K562 (cell line): ENCODE data around the gene COPA. TPM values are rescaled to one million over a fixed set of nuclear protein-coding genes. Genes with fewer than 3 reads are reported as not detected.

Experiments
- BRF1 ChIP-seq: IDR thresholded peaks from 3 replicates; pipeline ENCODE4 v1.6.1; 2011; ENCODE audit warnings: borderline replicate concordance, mild to moderate bottlenecking; ENCODE audit not compliant: insufficient read length; ENCODE audit errors: extremely low read depth
- ELF1 ChIP-seq: fragments of 200-800 bp; sonication (Bioruptor generic); IDR thresholded peaks from 2 replicates; pipeline ENCODE4 v1.6.1; 2016; ENCODE audit warnings: missing genetic modification characterization, missing compliant biosample characterization
- ESRRB ChIP-seq: fragments of 250-450 bp; sonication (Bioruptor Pico); IDR thresholded peaks from 2 replicates; pipeline ENCODE4 v1.5.0; 2020; ENCODE audit warnings: mild to moderate bottlenecking, moderate library complexity, borderline replicate concordance
- KLF10 ChIP-seq: fragments of 250-450 bp; sonication (Bioruptor Pico); IDR thresholded peaks from 2 replicates; pipeline ENCODE4 v1.6.1; 2021; ENCODE audit warnings: matching md5 sums
- NCOA1 ChIP-seq: fragments of 450-650 bp; IDR thresholded peaks from 2 replicates; pipeline ENCODE4 v1.6.1; 2016; ENCODE audit warnings: low read depth
- NCOA6 ChIP-seq: fragments of 450-650 bp; IDR thresholded peaks from 2 replicates; pipeline ENCODE4 v1.6.1; 2017; ENCODE audit warnings: mild to moderate bottlenecking
- PTRF ChIP-seq: fragments of 450-650 bp; IDR thresholded peaks from 2 replicates; pipeline ENCODE4 v1.6.1; 2016; ENCODE audit warnings: mild to moderate bottlenecking, missing genetic modification characterization, missing compliant biosample characterization
- SMAD4 ChIP-seq: fragments of 250-450 bp; sonication (Bioruptor Pico); conservative IDR thresholded peaks from 2 replicates; pipeline ENCODE4 v1.8.0; 2021; ENCODE audit warnings: inconsistent platforms, mild to moderate bottlenecking, moderate library complexity
- SNRNP70 ChIP-seq: fragments of 200-400 bp; formaldehyde crosslinking; optimal IDR thresholded peaks from 2 replicates; pipeline ENCODE3; 2017; ENCODE audit warnings: low read depth, low read length
- SREBF2 ChIP-seq: sonication (generic); formaldehyde crosslinking; IDR thresholded peaks from 2 replicates; pipeline ENCODE4 v1.4.0; 2020; ENCODE audit warnings: mild to moderate bottlenecking, missing genetic modification reagents
- TAL1 ChIP-seq: fragments of 450-650 bp; IDR thresholded peaks from 2 replicates; pipeline ENCODE4 v1.6.1; 2016; ENCODE audit warnings: mild to moderate bottlenecking
- ZBTB43 ChIP-seq: sonication (generic); formaldehyde crosslinking; IDR thresholded peaks from 2 replicates; pipeline ENCODE4 v1.8.0; 2023; ENCODE audit warnings: mild to moderate bottlenecking, missing genetic modification reagents
- ZNF212 ChIP-seq: fragments of 450-650 bp; formaldehyde crosslinking; IDR thresholded peaks from 2 replicates; pipeline ENCODE4 v1.4.0; 2020; ENCODE audit warnings: mild to moderate bottlenecking
- ZNF354B ChIP-seq: fragments of 250-450 bp; sonication (Bioruptor Pico); IDR thresholded peaks from 2 replicates; pipeline ENCODE4 v1.4.0; 2020
- ZNF584 ChIP-seq: fragments of 200-800 bp; sonication (Bioruptor generic); IDR thresholded peaks from 2 replicates; pipeline ENCODE4 v1.6.1; 2016; ENCODE audit warnings: low read depth, mild to moderate bottlenecking, missing genetic modification characterization, missing compliant biosample characterization
- ZNF778 ChIP-seq: fragments of 450-650 bp; formaldehyde crosslinking; IDR thresholded peaks from 2 replicates; pipeline ENCODE4 v1.4.0; 2020; ENCODE audit warnings: mild to moderate bottlenecking, moderate library complexity
- ZNF785 ChIP-seq: fragments of 250-450 bp; sonication (Bioruptor Pico); IDR thresholded peaks from 2 replicates; pipeline ENCODE4 v1.4.0; 2020; ENCODE audit warnings: mild to moderate bottlenecking
- polyA plus RNA-seq, 8 experiments: library from polyadenylated mRNA; depleted of rRNA in 4 of 8; stranded (reverse) in 5 of 8; unstranded in 3 of 8; fragments of >200 nt; fragmentation: Nextera tagmentation in 2 of 8; fragmentation: Illumina TruSeq in 1 of 8; extraction: Ambion mirVana in 2 of 8; extraction: Trizol in 1 of 8; gene quantifications; 2 replicates each; pipeline versions ENCODE4 v1.2.1 to v1.2.3, GENCODE V29; 2011 to 2014; ENCODE audit warnings: inconsistent platforms in 1 of 8, missing spikeins in 1 of 8
- total RNA-seq, 7 experiments: library from RNA; depleted of rRNA in 6 of 7; stranded (reverse); fragments of >200 nt in 6 of 7; fragmentation: Illumina TruSeq in 2 of 7; extraction: Trizol in 2 of 7; gene quantifications; 2 replicates each; pipeline versions ENCODE4 v1.2.1 to v1.2.3, GENCODE V29; 2011 to 2021; ENCODE audit warnings: low replicate concordance in 1 of 7
- TF ChIP-seq, protein P1 (sequence below), 2 experiments: fragments of 150-350 bp in 1 of 2; IDR thresholded peaks; 2 replicates each; pipeline ENCODE4 v1.6.1; 2012 to 2016; ENCODE audit warnings: low read depth in 2 of 2, low read length in 2 of 2, mild to moderate bottlenecking in 1 of 2, moderate library complexity in 1 of 2
- TF ChIP-seq, protein P2 (sequence below): sonication (generic); formaldehyde crosslinking; IDR thresholded peaks from 2 replicates; pipeline ENCODE4 v1.8.1; 2023; ENCODE audit warnings: mild to moderate bottlenecking, missing genetic modification reagents
- TF ChIP-seq, protein P3 (sequence below): fragments of 450-650 bp; IDR thresholded peaks from 2 replicates; pipeline ENCODE4 v1.6.1; 2016; ENCODE audit warnings: antibody characterized with exemption

The COPA gene
- total and polyA plus RNA-seq, 9 of the 15 experiments (the other 6 are each of a cell fraction or from before 2014, with no cell fraction given) = 49.8 to 222 (median 110) TPM

- TF ChIP-seq SNRNP70 (no peak), ZNF785 (no peak), NCOA6 (no peak), ZBTB43 (CRISPR knock-in tag) (no peak), NCOA1 (peak; percentile 70), SMAD4 (CRISPR knock-in tag) (peak; percentile 81), ZNF778 (CRISPR knock-in tag) (no peak), SREBF2 (no peak), PTRF (tag) (no peak), ESRRB (CRISPR knock-in tag) (no peak), BRF1 (no peak), ELF1 (tag) (no peak), KLF10 (CRISPR knock-in tag) (no peak), TAL1 (peak; percentile 31; the same call in 1 of the 2 replicates), ZNF354B (CRISPR knock-in tag) (no peak), ZNF212 (CRISPR knock-in tag) (no peak), ZNF584 (CRISPR knock-in tag) (peak; percentile 95)
- TF ChIP-seq, protein P1, sequence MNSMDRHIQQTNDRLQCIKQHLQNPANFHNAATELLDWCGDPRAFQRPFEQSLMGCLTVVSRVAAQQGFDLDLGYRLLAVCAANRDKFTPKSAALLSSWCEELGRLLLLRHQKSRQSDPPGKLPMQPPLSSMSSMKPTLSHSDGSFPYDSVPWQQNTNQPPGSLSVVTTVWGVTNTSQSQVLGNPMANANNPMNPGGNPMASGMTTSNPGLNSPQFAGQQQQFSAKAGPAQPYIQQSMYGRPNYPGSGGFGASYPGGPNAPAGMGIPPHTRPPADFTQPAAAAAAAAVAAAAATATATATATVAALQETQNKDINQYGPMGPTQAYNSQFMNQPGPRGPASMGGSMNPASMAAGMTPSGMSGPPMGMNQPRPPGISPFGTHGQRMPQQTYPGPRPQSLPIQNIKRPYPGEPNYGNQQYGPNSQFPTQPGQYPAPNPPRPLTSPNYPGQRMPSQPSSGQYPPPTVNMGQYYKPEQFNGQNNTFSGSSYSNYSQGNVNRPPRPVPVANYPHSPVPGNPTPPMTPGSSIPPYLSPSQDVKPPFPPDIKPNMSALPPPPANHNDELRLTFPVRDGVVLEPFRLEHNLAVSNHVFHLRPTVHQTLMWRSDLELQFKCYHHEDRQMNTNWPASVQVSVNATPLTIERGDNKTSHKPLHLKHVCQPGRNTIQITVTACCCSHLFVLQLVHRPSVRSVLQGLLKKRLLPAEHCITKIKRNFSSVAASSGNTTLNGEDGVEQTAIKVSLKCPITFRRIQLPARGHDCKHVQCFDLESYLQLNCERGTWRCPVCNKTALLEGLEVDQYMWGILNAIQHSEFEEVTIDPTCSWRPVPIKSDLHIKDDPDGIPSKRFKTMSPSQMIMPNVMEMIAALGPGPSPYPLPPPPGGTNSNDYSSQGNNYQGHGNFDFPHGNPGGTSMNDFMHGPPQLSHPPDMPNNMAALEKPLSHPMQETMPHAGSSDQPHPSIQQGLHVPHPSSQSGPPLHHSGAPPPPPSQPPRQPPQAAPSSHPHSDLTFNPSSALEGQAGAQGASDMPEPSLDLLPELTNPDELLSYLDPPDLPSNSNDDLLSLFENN (IDR thresholded peaks at IDR 0.05; ENCODE audit: low read depth in 2 of 2, low read length in 2 of 2) = no peak; a peak in 1 of 4 replicates
- TF ChIP-seq, protein P2, sequence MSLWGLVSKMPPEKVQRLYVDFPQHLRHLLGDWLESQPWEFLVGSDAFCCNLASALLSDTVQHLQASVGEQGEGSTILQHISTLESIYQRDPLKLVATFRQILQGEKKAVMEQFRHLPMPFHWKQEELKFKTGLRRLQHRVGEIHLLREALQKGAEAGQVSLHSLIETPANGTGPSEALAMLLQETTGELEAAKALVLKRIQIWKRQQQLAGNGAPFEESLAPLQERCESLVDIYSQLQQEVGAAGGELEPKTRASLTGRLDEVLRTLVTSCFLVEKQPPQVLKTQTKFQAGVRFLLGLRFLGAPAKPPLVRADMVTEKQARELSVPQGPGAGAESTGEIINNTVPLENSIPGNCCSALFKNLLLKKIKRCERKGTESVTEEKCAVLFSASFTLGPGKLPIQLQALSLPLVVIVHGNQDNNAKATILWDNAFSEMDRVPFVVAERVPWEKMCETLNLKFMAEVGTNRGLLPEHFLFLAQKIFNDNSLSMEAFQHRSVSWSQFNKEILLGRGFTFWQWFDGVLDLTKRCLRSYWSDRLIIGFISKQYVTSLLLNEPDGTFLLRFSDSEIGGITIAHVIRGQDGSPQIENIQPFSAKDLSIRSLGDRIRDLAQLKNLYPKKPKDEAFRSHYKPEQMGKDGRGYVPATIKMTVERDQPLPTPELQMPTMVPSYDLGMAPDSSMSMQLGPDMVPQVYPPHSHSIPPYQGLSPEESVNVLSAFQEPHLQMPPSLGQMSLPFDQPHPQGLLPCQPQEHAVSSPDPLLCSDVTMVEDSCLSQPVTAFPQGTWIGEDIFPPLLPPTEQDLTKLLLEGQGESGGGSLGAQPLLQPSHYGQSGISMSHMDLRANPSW = no peak
- TF ChIP-seq, protein P3, sequence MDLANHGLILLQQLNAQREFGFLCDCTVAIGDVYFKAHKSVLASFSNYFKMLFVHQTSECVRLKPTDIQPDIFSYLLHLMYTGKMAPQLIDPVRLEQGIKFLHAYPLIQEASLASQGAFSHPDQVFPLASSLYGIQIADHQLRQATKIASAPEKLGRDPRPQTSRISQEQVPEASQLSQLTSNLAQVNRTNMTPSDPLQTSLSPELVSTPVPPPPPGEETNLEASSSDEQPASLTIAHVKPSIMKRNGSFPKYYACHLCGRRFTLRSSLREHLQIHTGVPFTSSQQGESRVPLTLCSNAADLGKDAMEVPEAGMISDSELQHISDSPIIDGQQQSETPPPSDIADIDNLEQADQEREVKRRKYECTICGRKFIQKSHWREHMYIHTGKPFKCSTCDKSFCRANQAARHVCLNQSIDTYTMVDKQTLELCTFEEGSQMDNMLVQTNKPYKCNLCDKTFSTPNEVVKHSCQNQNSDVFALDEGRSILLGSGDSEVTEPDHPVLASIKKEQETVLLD = peak; percentile 35; the same call in 1 of the 2 replicates
Observed at GRCh38 chr1:160362168-160362957, 19.3 kb upstream of the COPA start (continued).
